Right kidney (tissue), 1 donor: ENCODE results near the gene TBCC.
"Not testable (repeated sequence)": the region's sequence is repeated elsewhere in the genome, so short reads cannot be mapped to it uniquely, and the experiment has no call there.

Experiments used
- DNase-seq: peaks from one replicate; pipeline ENCODE4 v3.0.0-alpha.2; 2016

TBCC gene

DNA sequence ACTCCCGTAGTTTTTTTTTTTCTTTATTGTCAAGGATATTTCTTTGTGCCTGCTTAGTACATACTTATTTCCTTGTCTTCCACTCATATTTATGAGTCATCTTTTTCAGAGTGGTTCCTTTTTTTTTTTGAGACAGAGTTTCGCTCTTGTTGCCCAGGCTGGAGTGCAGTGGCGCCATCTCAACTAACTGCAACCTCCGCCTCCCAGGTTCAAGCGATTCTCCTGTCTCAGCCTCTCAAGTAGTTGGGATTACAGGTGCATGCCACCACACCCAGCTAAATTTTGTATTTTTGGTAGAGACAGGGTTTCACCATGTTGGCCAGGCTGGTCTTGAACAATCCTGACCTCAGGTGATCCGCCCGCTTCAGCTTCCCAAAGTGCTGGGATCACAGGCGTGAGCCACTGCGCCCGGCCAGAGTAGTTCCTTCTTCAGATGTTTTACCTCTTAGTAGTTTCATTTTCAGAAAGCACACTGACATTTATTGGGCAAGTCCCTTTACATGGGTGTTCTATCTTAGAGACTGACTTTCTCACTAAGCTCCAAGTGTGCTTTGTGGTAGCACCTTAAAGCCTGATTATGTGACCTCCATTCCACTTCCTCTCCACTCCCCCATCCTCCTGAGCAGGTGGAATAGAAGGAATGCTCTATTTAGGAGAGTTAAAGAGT is 29.1 kb upstream of the TBCC start:
- not testable (repeated sequence) for DNase-seq

DNA sequence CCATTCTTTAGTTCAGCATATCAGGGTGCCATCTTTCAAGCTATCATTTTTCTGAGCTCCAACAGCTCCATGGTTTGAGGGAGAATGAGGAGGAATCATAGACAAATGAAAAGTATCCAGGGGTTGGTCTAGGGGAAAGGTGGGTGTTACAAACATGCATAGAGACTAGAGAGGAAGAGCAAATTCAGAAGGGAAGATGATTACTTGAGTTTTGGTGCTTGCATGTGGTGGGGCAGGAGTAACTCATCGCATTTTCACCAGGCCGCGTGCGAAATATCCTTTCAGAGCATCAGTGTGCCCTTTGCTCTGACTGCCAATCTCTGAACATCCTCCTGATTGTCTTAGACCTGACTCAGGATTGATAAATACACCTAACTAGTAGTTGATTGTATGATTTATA is 28.3 kb upstream of the TBCC start:
- DNase-seq: no peak

DNA sequence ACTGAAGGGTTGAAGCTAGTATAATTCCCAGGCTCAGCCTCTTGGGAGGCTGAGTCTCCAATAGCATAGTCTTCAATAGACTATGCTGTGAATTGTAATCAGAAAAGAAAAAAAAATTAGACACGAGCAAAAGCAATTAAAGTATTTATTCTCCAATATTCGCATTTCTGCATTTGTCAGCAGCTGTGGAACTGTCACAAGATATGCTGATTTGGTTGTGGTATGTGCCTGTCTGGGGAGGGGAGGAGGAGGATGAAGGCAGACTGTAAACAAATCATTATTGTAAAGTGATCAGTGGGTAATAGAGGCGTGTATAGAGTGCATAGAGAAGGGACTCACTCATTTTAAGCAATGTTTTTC is 25.8 kb upstream of the TBCC start:
- no peak for DNase-seq

DNA sequence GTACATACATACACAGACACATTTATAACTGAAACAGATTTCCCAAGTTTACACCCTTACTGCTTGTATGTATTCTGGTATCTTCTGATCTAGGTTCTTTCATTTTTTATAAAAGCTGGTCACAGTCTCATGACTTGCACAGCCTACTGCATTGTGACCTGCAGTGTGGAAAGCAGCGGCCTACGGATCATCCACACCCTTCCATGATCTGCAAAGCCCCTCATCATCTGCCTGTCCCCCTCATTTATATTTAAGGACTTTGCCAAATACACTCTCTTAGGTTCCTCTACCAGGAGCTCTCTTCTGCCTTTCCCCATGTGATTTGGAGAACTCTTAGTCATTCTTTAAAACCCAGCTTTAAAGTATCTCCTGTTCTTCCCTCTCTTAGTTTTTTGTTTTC is 23.9 kb upstream of the TBCC start:
- DNase-seq: no peak

DNA sequence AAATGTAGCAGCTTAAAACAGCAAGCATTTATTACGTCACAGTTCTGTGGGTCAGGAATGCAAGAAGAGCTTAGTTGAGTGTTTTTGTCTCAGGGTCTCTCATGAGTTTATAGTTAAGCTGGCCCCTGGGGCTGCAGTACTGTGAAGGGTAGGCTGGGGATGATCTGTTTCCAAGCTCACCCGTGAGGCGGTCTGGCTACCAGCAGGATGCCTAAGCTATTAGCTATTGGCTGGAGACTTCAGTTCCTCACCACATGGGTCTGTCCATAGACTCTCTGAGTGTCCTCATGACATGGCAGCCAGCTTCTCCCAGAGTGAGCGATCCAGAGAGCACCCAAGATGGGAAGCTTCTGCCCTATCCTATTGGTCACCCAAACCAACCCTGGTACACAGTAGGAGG is 23.1 kb upstream of the TBCC start:
- no peak for DNase-seq

DNA sequence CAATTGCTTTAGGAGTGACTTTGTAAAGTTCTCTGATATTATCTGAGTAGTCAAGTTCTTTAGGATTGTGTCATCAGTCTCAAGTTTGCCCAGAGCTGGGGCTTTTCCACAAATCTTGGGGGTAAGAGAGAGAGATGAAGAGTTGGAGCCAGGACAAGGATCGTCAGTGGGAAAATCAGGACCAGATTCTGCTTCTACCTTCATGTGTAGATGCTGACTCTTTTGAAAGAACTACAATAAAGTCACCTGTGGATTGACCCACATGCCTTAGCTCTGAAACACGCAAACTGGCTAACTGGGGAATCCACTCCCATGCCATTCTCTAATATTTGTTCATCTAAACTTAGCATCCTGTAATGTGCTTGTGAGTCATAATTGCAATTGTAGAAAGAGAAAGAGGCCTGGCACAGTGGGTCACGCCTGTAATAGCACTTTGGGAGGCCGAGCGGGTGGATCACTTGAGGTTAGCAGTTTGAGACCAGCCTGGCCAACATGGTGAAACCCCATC is 20.3 kb upstream of the TBCC start:
- no peak for DNase-seq

DNA sequence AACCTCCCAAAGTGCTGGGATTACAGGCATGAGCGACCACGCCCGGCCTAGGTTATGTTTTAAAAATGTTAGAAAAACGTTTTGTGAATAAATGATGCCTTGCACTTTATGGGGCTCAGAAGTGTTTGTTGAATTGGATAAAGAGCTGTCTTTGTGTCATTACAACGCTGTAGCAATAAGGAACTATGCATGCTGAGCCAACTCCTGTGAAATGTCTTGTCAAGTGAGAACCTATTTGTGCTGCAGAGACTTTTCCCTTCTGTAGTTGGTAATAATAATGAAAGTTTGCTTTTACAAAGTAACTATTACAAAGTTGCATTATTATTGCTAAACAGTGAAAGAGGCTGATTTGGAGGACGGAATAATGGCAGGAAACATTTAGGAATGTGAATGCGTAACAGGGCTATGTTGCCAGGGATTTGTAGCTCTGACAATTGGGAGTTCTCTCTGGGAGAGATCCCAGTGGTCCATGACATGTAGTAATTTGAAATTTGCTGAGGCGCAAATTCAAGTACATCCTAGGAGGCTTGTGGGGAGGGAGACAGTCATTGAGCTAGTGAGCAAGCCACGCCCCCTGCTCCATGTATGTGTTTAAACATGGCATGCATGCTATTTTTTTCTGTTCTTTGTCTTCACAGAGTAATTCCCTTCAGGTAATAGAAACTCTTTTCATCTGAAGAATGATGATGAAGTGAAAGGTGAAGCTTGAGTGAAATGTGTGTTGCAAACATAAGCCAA is 19.2 kb upstream of the TBCC start:
- no peak for DNase-seq

DNA sequence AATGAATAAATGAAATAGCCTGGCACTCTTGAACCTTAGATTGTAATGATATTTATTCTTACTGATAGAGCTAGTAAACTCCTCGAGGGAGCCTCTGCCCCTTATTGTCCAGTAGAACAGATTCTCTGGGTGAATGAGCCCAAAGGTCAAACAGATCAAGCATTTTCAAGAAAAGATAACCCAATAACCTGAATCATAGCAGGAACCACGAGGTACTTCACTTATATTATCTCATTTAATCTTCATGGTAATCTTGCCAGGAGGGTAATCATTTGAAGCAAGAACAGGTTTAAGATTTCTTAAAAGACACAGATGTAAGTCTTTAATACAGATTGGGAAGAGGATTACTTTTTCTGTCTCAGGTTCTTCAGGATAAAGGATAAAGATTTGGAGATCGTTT is 17.0 kb upstream of the TBCC start:
- DNase-seq: no peak

DNA sequence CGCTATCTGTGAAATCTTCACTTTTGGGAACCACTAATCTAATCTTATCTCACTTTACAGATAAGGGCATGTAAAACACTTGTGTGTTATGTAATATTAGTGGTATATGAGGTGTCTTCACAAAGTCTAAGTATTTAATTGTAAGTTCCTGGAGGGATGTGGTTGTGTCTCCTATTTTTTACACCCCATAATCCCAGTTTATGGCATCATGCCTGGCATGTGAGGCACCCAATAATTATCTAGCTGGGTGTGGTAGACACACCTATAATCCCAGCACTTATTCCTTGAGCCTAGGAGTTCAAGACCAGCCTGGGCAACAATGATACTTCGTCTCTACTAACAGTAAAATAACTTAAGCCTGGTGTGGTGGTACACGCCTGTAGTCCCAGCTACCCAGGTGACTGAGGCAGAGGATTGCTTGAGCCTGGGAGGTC is 16.5 kb upstream of the TBCC start:
- DNase-seq: no peak

DNA sequence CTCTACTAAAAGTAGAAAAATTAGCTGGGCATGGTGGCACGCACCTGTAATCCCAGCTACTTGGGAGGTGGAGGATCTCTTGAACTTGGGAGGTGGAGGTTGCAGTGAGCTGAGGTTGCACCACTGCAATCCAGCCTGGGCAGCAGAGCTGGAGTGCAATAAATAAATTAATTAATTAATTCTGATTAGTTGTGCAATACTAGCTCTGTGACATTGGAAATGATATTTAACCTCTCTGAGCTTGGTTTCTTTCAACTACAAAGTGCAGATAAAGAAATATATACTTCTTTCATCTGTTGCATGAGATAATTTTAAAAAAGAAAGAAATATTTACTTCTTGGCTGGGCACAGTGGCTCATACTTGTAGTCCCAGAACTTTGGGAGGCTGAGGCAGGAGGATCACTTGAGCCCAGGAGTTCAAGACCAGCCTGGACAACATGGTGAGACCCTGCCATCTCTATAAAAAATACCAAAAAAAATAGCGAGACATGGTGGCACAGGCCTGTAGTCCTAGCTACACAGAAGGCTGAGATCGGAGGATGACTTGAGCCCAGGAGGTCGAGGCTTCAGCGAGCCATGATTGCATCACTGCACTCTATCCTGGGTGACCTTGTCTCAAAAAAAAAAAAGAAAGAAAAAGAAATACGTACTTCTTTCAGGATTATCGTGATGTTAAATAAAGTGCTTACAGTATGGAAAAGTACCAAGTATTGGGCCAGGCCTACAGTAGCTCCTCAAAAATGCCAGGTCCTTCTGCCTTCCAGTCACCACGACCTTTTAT is 15.6 kb upstream of the TBCC start:
- DNase-seq: no peak

DNA sequence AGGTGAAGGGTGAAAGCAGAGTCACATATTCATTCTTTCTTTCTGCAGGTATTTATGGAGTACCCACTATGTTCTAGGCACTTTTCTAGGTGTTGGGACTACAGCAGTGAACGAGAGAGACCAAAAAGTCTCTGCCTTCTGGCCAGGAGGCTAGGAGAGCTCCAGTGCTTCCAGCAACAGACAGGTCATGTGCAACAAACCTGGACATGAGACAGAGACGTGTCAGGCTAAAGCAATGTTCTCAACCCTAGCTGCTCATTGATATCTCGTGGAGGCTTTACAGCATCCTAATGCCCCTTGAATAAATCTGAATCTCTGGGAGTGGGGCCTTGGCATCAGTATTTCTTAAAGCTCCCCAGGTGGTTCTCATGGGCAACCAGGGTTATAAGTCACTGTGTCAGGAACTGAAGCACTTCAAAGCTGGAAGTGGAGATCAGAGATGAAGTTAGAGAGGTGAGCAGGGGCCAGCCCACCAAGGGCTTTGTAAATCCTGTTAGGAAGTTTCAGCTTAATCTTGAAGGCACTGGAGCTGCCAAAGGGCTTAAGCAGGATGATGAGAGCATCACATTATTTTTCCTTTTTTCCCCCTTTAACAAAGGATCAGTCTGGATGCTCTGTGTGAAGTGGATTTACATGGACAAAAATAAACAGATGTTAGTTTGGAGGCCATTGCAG is 13.0 kb upstream of the TBCC start:
- DNase-seq: no peak

DNA sequence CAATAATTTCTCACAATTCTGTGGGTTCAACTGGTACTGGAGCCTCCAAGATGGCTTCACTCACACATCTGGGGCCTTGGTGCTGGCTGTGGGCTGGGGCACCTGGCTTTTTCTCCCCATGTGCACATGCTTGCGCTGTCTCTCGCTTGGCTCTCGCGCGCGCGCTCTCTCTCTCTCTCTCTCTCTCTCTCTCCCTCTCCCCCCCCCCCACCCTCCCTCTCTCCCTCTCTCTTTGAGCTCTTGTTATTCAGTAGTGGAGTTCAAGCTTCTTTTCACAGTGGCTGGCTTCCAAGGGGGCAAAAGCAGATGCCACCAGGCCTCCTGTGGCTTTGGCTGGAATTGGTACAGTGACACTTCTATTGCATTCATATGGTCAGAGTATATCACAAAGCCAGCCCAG is 10.8 kb upstream of the TBCC start:
- DNase-seq: no peak

DNA sequence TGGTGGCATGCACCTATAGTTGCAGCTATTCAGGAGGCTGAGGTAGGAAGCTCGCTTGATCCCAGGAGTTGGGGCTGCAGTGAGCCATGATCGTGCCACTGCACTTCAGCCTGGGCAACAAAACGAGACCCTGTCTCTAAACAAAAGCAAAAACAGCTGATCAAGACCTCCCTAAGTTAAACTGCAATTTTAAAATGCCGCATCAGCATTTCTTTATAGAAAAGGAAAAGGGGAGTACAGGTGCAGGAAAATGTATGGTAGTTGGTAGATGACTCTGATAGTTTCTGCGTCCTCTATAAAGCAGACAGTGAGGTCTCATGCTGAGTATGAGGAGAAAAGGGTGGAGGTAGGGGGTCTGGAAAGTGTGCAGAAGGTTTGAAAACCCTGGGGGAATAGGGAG is 8.9 kb upstream of the TBCC start:
- DNase-seq: no peak

DNA sequence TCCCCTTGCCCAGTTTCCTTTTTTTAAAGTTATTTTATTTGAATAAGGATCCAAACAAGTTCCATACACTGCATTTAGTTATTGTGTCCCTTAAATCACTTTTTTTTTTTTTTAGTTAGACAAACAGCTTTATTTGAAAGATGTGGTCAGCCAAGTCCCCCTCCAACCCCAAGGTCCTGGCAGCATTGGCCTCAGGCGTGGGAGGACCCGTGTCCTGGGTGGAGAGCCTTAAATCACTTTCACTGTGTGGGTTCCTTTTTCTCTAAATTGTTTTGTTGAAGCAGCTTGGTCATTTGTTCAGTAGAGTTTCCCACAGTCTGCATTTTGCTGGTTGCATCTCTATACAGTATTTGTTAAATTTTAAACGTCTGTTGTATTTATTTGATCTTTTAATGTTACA is 5.2 kb upstream of the TBCC start:
- no peak for DNase-seq

DNA sequence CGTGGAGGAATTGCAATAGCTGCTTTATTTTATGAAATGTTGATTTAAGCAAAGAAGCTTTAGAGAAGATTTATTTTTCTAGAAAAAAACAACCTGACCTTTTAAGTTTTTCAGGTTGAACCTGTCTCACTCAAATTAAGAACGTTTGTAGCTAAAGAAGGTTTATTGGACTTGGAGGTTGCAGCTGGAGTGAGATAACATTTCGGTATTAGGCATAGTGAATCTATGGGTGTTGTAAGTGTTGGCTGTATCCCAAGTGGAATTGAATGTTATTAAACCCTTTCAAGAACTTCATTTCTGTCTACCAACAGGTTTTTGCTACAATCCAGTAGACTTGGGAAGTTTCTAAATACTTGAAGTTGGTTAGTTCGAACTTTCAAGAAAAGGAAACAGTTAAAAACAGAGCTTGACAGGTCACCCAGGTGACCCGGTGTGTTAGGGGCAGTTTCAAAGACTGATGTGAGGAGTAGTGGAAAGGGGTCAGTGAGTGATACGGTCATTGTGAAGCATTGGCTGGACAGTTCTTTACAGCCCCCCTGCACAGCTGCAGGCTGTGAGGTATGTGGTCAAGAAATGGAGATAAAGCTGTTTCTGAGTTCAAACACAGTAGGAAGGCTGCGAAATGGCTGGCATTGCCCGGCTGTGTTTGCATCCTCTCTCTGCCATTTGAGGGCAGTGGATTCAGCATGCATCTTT is 2.4 kb upstream of the TBCC start:
- DNase-seq: no peak

DNA sequence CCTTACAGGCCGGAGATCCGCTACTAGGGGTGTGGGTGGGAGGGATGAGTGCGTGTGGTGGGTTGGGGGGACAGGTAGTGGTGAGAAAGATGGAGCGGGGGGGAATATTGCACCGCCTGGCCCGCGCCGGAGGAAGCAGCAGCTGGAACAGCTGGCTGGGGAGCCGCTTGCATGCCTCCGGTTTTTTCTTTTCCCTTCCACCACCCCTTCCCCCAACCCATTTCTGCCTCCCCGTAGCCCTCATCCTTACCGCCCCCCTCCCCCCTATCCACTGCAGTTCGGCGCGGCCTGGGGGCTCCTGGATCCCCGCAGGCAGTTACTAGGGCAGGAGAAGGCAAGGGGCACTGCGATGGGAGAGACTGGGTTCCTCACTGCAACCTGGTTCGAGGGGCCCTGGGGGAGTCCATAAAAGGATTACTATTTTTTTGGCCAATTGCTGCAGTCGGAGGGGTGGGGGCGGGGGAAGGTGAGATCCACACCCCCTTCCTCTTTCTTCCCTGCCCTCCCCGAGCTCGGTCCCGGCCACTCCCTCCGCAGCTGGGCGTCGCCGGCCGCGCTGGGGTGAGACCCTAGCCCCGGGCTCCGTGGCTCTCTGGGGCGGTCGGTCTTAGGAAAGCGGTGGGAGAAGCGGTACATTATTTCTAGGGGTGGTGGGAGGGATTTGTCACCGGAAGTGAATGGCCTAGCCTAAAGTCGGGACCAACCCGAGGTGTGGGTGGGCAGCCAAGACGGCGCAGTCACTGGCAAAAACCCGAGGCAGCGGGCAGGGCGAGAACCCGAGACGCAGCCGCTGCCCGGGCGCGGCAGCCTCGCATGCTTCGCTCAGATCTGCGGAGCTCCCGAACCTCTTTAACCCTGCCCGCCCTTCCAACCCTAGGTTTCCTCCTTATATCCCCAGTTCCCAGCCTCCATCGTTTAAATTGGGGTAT is 824 bp upstream of the TBCC start:
- peak; percentile 93 for DNase-seq

DNA sequence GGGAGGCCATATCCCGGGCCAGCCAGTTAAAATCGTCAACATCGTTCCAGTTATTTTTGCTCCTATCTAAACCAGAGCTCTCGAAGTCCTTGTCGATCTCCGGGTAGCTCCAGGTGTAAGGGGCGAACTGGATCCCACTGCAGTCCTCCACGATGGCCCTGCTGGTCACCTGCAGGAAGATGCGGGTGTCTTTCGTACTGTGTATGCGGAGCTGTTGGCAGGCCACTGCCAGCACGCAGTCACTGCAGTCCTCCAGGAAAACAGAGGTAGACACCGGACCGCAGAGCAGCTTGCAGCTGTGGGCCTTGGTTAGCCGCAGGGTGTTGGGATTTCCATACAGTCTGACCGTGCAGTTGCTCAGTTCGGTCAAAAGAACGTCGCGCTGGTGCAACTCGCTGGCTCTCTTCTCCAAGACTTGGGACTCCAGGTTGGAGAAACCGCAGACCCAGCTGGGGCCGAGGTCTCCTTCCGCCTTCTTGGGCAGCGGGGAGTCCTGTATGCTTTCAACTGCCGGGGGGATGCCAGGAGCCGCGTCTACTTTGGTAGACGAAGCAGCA is 742 bp downstream of the TBCC start:
- no peak for DNase-seq

DNA sequence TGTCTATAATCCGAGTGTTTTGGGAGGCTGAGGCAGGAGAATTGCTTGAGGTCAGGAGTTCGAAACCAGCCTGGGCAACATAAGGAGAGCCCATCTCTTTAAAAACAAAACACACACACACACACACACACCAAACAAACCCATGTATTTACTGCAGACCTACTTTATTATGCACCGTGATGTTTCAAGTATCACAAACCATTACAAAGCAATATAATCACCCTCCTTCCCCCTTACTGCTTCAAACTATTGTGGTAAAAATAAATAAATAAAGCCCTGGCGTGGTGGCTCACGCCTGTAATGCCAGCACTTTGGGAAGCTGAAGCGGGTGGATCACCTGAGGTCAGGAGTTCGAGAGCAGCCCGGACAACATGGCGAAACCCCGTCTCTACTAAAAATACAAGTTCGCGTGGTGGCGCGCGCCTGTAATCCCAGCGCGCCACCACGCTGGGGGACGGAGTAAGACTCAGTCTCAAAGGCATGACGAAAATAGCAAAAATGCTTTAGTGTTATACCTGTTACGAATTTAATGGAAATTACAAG is 1.5 kb downstream of the TBCC start:
- no peak for DNase-seq

DNA sequence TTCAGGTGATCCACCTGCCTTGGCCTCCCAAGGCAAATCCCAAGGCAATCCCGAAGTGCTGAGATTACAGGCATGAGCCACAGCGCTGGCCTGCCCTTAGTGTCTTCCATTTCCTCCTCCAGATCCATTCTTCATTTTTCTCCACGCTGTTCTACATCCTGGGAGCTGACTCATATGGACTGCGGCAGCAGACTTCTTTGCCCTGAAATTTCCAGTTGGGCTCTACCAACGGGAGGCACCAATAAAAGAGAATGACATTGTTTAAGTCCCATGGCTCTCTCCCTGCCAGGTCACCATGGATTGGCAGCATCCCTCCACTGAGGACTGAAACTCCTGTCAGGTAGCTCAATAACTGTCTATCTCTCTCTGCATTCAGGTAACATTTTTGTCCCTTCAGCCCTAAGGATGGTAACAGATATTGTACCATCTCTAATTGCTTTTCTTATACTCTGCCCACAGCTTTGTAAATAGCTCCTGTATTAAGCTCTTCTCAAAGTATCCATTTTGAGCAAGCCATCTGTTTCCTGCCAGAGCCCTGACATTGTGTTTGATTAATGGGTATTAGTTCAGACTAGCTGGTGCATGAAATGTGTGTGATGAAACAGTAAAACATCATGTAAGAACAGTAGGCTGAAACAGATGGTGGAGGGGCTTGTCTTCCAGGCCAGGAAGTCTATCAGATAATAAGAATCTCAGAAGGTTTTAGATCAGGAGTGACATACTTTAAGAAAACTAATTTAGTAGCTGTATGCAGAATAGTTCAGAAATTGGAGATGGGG is 3.6 kb downstream of the TBCC start:
- DNase-seq: no peak

DNA sequence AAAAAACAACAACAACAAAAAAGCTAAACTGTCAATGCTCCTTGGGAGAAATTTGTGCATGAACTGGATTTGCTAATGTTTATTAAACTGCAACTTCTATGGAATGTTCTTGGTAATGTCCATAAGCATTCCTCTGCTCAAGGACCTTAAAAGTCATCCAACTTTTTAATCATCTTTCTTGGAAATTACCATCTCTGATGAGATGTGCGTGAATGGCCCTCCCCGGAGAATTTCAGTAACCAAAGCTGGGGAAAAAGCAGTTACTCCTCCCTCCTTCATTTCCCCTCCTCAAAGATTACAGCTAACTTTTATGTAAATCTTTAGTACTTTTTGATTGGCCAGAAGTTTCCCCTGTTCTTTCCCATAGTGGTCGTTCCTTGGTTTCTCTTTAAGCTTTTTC is 5.2 kb downstream of the TBCC start:
- DNase-seq: no peak
